GM21576 (cell line): ENCODE results near the gene CELSR1.

Source experiments
- ATAC-seq: cut with Tn5 transposase; IDR thresholded peaks from one replicate; pipeline ENCODE4 v1.9.1; 2021; ENCODE audit warnings: mild to moderate bottlenecking, moderate library complexity; ENCODE audit not compliant: unreplicated experiment

The CELSR1 gene

DNA sequence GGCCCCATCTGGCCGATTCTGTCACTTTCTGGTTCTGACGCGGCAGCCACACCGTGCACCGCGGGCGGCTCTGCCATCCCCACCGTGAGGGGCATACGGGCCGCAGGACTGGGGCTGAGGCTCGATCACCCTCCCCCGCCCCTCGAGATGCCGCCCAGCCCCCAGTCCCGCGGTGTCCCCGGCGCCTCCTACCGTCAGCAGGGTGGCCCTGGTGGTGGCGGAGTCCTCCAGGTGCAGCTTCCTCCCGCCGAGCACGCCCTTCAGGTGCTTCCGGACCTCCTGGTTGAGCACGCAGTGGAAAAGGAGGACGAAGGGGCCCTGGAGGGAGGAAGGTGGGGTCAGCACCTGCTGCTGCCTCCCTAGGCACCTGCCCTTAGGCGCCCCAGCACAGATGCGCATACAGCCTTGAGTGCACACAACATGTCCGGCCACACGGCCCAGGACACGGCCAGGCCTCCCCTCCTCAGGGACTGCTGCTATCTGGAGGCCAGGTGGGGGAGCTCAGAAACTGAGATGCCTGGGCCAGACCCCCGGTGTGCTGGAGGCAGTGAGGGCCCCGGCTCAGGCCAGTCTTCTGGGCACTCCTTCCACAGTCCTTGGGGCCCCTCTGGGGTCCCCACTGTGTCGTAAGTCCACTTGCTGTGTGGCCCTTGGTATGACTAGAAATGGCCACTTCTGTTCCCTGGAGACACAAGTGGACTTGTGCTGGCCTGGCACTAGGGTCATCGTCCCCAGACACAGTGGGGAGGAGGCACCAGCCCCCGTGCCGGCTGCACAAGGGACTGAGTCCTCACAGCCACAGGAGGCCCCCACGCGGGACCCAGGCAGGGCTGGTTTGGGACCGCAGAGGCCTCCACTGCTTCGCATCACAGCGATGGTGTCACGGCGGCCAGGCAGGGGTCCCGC lies 170.4 kb downstream of the CELSR1 start:
- ATAC-seq, result no peak

DNA sequence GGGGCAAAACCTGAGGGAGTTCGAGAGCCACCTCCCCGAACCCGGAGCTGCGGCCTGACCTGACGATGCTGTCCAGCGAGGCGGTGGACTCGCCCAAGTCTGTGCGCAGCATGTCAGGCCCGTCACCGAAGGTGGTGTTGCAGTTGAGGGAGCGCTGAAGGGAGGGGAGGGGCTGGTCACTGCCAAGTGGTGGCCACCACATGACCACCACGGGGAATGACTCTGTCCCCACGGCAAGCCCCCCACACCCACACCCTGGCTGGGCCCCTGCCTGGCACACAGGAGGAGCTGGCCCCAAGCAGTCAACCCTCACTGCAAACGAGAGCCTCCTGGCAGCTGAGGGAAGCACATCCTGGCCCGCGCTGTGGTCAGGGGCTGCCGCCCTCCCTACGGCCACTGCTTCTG lies 171.1 kb downstream of the CELSR1 start:
- ATAC-seq, result no peak

DNA sequence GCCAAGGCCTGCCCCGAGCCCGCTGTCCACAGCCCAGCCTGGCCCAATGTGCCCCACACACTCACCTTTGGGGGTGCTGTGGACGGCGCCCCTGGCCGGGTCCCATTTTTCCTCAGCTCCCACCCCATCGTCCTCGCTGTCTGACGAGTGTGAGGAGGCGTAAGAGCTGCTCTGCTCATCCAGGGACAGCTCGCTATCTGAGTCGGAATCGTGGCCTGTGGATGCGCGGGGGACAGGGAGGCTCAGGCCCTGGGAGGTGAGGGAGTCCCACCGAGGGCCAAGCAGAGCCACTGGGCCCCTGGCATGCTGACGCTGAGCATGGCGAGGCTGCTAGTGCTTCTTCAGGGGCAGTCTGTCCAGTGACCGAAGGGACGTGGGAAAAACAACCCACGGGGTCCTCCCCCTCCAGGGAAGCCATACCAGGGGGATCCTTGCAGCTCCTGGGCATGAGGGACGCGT lies 172.2 kb downstream of the CELSR1 start:
- no peak for ATAC-seq

DNA sequence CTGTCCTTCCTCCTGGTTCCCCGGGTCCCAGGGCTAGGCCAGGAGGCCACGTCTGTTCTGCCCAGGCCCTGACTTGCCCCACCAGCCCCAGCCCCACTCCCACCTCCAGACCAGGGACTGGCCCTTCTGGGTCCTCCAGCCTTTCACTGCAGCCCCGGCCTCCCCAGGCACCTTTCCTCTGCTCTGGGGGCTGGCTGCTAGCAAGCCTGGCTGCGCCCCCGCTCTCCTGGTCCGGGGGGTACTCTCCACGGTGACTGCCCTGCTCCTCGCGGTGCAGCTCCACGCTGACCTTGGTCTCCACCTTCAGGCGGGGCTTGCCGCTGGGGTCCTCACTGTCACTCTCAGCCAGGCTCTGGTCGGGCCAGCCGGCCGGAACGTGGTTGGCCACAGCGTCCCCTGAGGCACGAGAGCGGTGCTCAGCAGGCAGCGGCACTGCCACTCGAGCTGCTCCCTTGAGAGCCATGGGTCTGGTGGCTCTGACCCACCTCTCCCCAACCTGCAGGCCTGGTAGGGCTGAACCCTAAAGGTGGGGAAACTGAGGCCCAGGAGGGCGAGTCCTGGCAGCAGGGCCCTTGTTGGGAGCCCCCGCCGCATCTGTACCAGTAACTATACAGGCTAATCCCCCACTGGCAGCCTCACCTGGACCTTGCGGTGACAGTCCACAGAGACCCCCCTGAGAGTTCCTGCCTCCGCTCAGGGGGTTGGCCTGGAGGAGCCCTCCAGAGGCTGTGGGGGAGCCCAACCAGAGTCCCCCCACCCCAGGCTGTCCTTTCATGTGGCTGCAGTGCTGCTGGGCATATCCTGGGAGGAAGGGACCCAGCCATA lies 172.9 kb downstream of the CELSR1 start:
- ATAC-seq, result no peak

DNA sequence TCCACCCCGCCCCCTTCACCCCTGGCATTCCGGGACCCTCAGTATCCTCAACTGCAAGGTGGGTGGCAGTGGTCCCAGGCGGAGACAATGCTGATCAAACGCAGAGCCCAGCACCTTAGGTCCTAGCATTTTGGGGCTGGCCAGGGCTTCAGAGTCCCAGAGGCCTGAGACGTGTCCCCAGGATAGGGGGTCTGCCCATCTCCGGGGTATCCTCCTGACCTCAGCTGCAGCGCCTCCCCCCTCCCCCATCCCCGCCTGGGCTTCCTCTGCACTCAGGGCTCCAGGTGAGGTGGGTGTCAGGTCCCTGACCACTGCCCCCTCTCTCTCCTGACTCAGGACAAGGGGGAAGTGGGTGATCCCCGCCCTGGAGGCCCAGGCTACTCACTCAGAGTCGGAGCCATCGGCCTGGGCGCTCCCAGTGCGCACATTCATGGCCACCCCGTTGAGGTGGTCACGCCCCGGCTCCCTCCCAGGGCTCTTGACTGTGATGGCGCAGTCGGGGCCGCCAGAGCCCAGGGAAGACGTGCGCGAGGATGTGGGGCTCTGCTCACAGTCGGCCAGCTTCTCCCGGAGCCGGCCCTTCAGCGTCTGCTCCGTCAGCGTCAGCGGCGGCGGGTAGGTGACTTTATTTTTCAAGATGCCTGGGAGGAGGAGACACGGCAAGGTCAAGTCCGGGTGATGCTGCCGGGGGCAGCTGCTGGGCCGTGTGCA lies 173.7 kb downstream of the CELSR1 start:
- ATAC-seq, result no peak

DNA sequence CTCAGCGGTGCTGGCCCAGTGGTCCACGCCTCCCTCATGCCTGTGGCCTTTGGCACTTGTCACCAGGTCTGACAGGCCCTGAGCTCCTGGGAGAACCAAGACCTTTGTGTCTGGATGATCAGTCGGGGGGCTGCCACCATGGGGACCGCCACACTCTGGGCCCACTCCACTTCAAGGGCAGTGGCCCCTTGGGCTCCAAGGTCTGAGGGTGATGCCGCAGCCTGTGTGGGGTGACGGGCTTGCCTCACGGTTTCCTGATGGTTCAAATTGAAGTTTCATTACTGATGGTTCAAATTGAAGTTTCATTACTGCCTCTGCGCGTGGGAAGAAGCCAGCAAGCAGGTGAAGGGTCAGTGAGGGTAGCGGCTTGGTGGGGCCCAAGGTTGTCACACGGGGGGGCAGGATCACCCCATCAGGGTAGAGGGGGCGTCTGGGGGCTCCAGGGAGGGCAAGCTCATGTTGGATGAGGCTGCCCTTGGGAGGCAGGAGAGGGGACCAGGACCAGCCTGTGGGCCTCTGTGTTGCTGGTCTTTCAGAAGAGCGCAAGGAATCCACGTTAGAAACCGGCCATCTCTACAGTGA lies 174.4 kb downstream of the CELSR1 start:
- ATAC-seq, result no peak

DNA sequence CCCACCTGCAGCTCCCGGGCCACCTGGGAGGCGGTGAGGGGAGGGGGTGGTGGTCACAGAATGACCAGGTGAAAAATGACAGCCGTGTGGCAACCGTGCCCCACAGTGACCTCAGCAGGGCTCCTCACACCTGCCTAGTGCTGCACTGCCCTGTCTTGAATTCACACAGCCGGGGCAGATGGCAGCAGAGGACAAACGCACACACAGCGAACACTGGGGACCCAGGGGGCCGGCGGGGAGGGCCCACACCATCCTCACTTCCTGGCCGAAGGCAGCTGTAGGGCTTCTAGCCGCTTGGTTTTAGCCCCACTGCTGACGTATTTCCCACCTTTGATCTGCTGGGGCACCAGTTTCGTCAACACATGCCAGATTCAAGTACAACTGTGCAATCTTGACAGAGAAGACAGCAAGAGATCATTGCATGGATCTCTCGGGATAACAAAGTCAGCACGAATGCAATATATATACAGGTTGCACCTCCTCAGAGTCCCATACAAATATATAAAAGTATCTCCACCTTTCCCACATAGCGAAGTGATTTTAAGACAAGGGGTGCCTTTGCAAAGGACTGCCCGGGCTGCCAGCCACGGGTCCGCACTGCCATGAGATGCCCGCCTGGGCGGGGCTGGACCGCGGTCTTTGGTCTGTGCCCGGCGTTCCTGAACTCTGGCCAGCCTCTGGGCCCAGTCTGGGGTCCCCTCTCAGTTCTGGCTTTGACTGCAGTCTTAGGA lies 175.1 kb downstream of the CELSR1 start:
- no peak for ATAC-seq

DNA sequence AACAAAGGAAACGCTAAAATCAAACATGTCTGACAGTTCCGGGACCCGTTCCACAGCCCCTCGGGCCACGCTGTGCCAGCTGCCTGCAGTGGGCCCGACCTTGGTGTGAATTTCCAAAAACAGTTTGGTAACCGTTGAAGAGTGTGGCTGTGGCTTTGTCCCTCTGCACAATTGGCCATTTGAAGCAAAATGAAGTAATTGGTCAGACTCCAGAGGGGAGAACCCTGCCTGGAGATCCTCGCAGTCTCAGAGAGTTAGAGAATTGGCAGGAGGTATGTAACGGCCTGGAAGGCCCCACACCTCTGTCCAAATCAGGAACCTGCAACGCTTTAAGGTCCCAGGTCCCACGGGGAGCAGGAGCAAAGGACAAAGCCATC lies 175.6 kb downstream of the CELSR1 start:
- no peak for ATAC-seq

DNA sequence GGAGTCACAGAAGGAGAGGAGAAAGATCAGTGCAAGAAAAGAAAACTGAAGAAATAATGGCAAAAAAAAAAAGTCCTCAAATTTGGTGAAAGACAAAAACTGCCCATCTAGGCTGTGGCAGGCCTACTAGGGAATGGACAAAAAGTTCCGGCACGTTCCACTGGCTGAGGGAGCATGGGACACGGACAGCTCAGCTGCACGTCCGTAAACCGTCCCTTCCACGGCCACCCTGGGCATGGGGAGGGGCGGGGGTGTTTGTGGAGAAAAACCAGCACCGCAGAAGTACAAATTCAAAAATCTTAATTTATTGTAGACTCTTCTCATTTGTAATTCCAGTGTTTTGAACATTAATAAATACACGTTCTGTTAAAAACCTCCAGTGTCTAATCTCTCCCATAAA lies 176.5 kb downstream of the CELSR1 start:
- ATAC-seq, result no peak

DNA sequence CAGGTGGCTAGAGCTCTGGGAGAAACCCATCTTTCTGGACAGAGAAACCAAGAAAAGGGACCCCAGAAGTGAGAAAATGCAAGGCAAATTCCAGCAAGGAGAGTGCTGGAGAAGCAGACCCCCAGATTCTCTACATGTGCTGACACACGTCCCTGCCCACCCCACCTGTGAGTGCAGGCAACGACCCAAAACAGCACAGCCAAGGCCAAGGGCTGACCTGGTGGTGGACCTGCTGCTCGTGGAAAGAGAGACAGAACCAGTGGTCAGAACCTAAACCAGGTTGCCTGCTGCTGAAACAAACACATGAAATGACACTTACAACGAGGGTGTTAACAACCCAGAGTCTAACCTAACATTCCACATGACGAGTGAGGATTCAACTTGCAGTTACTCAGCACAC lies 177.3 kb downstream of the CELSR1 start:
- ATAC-seq, result no peak

DNA sequence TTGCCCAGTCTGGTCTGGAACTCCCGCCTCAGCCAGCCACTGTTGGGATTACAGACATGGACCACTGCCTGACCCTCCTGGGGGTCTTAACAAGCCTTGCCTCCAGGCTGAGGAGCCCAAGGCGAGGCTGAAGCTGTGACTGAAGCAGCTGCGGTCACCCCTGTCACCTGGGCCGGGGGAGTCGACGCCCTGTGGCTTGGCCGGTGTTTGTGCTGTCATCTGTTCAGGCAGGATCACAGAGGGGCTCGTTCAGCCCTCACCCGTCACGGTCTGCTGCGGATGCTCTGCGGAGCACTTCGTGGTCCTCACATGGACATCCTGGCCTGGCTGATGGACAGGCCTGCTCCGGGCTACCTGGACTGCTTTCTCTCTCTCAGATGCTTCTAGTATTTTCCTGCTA lies 178.1 kb downstream of the CELSR1 start:
- ATAC-seq, result no peak

DNA sequence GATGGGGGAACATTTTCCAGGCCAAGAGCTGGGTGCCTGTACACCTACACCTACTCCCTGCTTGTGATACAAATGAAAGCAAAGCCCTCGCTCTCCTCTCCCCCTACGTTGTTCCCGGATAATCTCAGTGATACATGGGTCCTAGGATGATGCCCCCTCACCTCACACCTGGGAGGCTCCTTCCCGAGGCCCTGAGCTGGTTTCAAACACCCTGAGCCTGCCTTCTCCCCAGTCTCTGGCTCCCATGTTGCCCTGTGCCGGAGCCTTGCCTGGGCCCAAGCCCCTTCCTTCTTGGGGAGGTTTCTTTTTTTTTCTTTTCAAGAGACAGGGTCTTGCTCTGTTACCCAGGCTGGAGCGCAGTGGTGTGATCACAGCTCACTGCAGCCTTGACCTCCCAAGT lies 178.7 kb downstream of the CELSR1 start:
- ATAC-seq, result no peak

DNA sequence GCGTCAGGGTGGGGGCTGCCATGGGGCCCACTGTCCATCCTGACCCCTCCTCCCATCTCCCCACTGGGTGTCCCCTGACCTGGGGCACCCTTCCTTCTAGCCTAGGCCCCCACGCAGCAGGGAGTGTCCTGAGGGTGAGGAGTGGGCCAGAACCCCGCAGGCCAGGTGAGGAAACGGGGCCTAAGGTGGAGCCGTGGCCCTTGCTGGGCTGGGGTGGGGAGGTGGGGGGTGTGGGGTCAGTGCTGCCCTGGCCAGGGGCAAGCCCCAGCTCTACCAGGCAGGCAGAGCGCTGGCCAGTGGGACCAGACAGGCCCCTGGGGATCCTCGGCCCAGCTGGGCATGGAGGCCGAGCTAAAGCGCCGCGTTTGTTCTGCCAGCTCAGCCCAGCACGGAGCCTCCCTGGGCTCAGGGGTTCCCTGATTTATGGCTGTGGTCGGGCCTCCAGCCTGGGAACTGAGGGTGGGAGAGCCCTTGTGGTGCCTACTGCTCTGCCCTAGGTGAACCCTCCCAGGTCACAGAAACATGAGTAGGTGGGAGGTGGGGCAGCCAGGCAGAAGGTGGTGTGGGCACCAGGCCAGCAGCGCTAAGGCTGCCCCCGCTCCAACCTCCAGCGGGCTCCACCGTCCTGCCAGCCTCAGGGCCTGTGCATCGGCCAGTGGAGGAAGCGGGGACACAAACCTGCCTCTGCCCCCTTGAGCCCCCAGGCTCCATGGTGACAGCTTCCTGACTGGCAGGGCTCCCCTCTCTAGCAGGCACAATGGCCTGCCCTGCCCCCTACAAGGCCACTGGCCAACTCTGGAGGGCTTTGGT lies 179.5 kb downstream of the CELSR1 start:
- no peak for ATAC-seq

DNA sequence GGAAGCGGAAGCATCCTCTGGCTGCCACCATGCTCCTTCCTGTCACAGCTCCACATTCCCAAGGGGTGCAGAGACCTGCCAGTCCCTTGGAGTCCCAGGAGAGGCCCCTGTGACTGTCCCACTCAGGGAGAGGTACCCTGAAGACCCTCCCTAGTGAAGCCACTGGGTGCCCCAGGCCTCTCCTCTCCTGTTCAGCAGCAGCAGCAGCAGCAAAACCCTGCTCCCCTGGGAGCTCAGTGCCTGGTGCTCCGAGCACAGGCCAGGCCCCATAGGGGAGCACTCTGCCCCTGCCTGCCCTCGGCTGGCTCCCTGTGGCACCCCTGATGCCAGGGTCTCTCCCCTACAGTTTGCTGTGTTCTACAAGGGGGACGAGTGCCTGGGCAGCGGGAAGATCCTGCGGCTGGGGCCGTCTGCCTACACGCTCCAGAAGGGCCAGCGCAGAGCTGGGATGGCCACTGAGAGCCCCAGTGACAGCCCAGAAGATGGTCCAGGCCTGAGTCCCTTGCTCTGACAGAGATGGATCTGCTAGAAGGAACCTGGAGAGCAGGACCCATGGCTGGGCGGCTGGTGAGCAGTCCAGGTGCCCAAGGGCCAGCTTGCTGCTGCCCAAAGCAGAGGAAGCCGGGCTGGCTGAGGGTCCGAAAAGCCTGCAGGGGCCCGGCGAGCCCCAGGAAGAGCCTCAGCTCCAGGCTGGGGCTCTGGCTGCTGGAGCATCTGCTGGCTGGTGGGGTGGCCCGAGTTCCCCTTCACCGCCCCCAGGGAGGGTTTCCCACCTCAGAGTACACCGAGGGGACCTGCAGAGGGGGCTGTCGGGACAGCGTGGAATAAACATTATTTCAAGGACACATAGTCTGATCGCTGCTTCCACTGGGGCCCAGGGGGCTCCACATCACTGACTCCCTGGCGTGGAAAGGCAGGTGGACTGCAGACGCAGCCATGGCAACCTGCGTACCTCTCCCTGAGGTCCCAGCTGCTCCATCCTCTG lies 180.6 kb downstream of the CELSR1 start:
- ATAC-seq, result no peak

DNA sequence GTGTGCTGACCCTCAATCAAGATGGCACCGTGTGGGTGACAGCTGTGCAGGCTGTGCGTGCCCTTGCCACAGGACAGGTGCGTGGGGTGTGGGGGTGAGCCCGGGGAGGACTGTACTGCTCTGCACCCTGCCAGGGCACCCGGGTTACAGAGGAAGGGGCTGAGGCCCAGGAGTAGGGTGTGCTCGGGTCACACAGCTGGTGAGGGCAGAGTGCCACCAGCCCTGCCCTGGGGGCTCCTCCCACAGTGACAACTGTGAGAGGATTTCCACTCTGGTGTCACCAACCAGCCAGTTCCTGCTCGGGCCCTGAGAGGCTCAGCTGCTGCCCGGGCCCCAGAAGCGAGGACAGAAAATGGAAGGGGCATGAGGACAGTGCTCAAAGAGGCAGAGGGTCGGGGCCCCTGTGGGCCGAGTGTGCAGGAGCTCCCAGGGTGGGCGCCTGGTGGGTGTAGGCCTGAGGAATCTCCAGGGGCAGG lies 181.4 kb downstream of the CELSR1 start:
- ATAC-seq, result no peak

DNA sequence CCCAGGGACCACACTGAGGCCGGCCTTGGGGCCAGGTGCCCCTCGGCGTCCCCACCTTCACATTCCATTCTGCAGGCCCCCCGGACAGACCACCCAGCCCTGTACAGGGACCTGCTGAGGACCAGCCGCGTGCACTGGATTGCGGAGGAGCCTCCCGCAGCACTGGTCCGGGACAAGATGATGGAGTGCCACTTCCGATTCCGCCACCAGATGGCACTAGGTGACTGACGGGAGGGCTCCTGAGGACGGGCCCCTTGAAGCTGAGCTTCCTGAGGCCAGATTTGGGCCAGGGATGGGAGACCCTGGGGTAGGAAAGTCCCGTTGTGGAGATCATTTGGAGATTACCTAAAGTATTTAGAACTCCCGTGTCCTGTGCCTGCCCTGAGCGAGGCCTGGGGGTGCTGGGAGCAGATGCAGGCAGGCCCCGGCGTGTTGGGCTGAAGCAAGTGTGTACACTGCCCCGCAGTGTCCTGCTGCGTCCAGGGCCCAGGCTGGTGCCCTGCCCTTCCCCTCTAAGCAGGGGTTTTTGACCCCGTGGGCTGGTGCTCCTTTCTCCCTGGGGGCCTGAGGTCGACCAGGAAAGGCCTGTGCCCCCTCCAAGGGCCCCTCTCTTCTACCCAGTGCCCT lies 181.9 kb downstream of the CELSR1 start:
- no peak for ATAC-seq

DNA sequence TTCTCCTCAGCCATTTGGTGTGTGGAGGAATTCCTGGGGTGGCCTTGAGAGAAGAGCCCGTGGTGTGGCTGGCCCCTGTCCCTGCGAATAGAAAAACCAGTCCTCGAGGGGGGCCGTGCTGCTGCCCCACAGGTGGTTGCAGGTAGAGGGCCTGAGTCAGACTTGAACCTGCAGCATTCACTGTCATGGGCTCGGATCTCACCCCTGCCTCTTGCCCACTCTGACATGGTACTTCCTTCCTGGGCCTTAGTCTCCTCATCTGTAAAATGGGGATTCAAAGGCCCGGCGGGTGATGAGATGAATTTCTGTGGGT lies 182.5 kb downstream of the CELSR1 start:
- ATAC-seq, result no peak
